ENCODE results near the gene UVRAG.

DNA sequence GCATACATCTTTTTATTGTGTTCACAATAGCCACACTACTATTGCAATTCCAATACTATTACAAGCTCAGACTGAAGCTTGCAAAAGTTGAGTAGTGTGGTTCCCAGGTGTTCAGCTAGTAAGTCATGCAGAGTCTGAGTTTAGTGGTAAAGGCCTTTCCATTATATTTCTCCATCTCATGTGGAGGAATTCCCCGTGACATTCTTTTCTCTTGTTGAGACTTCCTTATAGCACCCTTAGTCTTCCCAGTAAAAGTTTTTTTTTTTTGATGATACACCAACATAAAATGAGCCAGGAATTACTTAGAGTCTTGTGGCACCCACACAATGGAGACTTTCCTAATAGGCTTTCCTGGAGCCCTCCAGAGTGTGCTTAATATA is 110.8 kb downstream of the UVRAG start:
- TF ChIP-seq, protein P1, sequence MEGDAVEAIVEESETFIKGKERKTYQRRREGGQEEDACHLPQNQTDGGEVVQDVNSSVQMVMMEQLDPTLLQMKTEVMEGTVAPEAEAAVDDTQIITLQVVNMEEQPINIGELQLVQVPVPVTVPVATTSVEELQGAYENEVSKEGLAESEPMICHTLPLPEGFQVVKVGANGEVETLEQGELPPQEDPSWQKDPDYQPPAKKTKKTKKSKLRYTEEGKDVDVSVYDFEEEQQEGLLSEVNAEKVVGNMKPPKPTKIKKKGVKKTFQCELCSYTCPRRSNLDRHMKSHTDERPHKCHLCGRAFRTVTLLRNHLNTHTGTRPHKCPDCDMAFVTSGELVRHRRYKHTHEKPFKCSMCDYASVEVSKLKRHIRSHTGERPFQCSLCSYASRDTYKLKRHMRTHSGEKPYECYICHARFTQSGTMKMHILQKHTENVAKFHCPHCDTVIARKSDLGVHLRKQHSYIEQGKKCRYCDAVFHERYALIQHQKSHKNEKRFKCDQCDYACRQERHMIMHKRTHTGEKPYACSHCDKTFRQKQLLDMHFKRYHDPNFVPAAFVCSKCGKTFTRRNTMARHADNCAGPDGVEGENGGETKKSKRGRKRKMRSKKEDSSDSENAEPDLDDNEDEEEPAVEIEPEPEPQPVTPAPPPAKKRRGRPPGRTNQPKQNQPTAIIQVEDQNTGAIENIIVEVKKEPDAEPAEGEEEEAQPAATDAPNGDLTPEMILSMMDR (IDR thresholded peaks at IDR 0.05): no peak
- TF ChIP-seq EZH2 (IDR thresholded peaks at IDR 0.05) (no peak), EZH2phosphoT487 (IDR thresholded peaks at IDR 0.05) (no peak)

Measured in neural progenitor cell (in vitro differentiated cells).